Superior temporal gyrus (tissue), 1 donor: ENCODE results near the gene ZNF140.

Experiments
- DNase-seq: peaks from one replicate; pipeline ENCODE4 v3.0.0-alpha.2; 2016; ENCODE audit errors: extremely low spot score

Gene ZNF140

DNA sequence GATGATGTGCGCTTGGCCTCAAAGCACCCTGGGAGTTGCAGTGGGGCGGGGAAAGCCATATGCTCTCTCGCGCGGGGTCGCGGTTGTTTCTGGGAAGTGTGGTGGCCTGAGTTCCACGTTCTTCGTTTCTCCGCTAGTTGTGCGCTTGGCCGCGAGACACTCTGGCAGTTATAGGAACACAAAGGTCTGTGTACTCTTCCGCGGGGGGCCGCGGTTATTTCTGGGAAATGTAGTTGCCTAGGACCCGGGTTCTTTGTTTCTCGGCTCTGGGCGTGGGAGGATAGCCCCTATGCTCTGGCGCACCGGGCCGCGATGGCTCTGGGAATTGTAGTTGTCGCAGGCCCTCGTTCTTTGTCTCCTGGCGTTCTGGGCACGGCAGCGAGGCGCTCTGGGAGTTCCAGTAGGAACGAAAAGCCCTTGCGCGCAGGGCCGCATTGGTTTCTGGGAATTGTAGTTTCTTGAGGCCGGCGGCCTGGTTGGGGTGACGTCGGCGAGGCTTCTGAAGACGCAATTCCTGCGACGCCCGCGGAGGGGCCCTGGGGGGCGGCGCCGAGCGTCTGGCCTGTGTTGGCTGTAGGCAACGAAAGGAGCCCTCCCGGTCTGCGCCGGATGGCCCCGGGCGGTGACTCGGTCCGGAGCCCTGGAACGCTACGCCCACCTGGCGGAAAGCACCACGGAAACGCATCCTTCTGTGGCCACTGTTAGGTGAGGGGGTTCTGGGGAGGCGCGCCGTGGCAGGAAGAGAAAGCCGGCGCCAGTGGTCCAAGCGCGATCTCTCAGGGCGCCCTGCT is at the start of gene ZNF140:
TSS of gene ZNF140 (plus strand) at position 556 of the 791 bp plus-strand sequence. CDS start 398 bp downstream, outside the sequence.
- DNase-seq = peak; percentile 99

DNA sequence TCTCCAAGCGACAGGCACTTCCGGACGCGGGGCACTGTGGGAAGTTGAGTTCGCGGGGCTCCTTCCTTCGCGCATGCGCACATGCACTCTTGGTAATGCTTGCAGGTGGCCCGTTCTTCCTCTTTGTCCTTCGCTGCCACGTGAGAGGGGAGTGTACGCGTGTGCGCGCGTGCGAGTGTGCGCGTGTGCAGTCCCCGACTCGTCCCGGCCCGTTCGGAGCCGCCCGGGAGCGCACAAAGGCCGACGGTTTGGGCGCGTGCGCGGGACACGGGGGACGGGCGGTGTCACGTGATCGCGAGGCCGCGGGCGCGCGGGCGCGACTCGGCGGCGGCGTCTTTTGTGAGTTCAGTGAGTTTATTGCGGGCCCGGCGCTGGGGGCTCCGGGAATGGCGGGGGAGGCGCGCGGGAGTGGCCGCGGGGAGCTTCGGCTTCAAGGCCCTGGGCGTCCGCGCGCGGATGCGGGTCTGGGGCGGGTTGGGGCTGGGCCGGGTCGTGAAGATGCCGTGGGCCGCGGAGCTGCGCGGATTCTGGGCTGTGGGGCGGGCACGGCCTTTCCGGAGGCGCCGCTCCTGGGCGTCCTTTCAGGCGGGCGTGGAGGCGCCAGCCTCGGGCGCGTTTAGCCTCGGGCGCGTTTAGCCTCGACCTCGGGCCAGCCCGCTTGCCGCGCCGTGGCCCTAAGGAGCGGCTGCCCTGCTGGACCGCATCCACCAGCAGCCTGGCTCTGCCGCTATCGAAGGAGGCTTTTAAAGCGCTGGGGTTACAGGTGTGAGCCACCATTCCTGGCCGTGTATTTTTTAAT is 43.3 kb upstream of the ZNF140 start, which contains the start of gene ZNF84:
TSS of gene ZNF84 (plus strand) at position 303 of the 799 bp plus-strand sequence. CDS start 3,959 bp downstream, outside the sequence.
- DNase-seq = peak; percentile 98

DNA sequence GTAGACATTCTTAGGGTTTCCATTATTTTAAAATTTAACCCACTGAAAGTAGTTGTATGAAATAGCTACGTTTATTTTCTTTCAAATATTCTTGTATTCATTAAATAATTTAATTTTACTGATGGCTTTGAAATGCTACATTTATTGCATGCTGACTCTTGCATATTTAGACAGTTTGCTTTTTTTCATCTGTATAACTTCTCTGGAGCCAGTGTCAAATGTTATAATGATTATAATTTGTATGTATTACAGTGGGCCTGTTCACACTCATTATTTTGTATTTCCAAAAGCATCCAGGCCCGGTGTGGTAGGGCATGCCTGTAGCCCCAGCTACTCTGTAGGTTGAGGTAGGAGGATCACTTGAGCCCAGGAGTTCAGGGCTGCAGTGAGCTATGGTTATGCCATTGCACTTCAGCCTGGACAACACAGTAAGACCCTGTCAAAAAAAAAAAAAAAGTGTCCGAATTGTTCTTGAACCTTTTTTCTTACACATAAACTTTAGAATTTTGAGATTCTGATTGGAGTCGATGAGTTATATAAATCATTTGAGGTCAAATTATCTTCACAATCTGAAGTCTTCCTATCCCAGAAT is 42.5 kb upstream of the ZNF140 start:
- DNase-seq = no peak

DNA sequence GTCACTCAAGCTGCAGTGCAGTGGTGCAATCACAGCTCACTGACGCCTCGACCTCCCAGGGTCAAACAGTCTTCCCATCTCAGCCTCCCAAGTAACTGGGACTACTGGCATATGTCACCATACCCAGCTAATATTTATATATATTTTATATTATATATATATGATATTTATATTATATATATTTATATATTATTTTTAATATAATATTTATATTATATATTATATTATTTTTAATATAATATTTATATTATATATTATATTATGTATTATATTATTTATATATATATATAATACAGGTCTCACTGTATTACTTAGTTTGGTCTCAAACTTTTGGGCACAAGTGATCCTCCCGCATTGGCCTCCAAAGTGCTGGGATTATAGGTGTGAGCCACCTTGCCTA is 34.0 kb upstream of the ZNF140 start:
- DNase-seq = no peak

DNA sequence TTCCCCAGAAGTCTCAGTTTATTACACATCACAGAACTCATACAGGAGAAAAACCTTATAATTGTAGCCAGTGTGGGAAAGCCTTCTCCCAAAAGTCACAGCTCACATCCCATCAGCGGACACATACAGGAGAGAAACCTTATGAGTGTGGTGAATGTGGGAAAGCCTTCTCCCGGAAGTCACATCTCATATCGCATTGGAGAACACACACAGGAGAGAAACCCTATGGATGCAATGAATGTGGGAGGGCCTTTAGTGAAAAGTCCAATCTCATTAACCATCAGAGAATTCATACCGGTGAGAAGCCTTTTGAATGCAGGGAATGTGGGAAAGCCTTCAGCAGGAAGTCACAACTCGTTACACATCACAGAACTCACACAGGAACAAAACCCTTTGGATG is 23.3 kb upstream of the ZNF140 start:
- DNase-seq = no peak

DNA sequence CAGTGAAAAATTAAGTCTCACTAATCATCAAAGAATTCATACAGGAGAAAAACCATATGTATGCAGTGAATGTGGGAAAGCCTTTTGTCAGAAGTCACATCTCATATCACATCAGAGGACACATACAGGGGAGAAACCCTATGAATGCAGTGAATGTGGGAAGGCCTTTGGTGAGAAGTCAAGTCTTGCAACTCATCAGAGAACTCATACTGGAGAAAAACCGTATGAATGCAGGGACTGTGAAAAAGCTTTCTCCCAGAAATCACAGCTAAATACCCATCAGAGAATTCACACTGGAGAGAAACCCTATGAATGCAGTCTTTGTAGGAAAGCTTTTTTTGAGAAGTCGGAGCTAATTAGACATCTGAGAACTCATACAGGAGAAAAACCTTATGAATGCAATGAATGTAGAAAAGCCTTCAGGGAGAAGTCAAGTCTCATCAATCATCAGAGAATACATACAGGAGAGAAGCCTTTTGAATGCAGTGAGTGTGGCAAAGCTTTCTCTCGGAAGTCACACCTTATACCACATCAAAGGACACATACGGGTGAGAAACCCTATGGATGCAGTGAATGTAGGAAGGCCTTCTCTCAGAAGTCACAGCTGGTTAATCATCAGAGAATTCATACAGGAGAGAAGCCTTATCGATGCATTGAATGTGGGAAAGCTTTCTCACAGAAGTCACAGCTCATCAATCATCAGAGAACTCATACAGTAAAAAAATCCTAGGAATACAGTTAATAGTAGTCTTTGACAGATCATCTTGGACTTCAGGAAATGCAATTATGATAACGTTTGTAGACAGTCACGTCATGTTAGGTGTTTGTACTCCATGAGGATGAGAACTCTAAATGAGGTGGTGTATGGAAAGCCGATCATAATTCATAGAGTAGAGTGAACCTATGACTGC is 22.3 kb upstream of the ZNF140 start:
- no peak for DNase-seq

DNA sequence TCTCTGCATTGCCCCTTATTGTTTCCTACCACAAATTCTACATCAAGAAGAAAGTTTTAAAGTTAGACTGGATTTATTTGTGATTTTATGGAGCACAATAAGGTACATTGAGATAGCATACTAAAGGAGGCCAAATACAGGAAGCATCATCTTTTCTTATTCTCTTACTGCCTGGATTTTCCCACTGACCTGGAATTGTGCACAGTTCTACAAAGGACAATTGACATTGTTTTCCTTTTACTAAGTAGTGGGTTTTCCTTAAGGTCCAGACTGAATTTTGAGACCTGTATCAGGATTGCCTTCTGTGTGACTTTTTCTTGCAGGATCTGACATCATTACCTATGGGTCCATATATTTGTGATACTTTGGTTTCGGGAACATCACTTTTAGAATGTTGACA is 18.8 kb upstream of the ZNF140 start:
- no peak for DNase-seq

DNA sequence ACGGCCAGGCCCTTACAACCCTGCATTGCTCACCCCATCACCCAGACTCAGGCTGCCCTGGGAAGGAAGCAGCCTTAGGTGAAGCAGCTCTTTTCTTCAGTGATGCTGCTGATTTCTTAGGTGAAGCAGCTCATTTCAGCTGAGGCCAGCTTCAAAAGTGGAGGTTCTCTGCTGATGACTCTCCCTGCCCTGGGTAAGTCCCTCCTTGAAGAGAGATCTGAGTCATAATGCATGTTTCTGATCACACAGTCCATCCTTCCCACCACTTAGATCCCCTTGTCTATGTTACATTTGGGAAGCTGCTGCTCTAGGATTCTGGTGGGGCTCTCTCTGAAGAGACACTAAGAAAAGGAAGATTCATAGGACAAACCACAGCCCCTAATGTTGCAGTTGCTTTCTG is 17.2 kb upstream of the ZNF140 start:
- DNase-seq = no peak

DNA sequence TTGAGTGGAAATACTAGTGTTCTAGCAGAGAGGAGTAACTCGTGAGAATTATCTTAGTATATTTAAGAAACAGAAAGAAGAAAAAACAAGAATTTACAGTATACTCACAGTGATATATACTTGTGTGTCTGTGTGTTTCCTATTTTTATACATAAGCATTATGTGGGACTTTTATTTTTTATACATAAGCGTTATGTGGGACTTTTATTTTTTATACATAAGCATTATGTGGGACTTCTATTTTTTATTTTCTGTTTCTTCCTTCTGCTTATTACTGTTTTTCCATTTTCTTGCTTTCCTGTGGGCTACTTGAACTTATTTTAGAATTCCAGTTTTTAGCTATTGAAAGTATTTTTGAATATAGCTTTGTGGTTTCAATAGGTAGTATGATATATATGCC is 6.9 kb upstream of the ZNF140 start:
- no peak for DNase-seq

DNA sequence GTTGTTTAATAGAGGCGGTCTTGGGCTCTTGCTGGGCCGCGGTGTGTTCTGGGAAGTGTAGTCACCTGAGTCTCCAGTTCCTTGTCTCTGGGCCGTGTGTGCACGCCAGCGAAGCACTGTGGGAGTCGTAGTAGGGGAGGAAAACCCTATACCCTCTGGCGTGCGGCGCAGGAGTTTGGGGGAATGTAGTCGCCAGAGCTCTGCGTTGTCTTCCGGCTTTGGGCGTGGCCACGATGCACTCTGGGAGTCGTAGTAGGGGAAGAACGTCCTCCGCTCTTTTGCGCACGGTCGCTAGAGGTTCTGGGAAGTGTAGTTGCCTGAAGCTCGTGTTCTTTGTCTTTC is 726 bp upstream of the ZNF140 start:
- DNase-seq = peak; percentile 99

DNA sequence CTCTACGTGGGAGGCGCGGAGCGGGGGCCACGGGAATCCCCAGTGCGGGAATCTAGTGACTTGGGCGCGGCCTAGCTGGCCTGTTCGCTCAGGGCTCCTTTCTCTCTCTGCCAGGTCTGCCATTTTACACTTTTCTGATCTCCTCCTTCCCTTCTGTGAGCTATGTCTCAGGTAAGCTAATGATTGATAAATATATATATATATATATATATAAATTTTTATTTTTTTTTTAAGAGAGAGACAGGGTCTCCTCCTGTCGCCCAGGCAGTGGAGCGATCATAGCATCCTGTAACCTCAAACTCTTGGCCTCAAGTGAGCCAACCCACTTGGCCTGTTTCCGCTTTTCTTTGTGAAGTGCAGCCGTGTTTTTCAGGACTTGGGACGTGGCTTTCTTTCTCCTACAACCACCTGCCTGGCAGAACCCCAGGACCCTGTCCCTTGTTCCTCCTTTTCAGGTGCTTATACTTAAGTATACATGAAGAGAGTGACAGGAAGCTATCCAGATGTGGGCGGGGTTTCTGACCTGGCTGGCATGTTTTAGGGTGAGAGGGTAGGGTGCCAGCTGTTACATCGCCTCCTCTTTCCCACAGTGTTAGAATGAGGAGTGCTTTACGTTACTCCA is 547 bp downstream of the ZNF140 start:
- no peak for DNase-seq

DNA sequence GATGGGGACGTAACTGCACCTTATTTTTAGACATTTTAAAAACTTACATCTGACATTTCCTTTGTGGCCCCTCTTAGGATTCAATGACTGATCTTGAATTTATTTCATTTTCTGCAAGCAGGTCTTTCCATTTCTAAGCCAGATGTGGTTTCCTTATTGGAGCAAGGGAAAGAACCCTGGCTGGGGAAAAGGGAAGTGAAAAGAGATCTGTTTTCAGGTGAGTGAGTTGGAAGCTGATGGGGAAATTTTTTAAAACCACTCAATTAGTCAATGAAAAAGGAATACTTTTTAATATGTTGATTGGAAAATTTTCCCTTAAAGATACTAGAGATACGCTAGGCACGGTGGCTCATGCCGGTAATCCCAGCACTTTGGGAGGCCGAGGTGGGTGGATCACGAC is 2.6 kb downstream of the ZNF140 start:
- no peak for DNase-seq

DNA sequence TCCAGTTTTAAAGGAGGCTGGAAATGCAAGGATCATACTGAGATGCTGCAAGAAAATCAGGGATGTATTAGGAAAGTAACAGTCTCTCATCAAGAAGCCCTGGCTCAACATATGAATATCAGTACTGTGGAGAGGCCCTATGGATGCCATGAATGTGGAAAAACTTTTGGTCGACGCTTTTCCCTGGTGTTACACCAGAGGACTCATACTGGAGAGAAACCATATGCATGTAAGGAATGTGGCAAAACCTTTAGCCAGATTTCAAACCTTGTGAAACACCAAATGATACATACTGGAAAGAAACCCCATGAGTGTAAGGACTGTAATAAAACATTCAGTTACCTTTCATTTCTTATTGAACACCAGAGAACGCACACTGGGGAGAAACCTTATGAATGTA is 24.9 kb downstream of the ZNF140 start:
- DNase-seq = no peak

DNA sequence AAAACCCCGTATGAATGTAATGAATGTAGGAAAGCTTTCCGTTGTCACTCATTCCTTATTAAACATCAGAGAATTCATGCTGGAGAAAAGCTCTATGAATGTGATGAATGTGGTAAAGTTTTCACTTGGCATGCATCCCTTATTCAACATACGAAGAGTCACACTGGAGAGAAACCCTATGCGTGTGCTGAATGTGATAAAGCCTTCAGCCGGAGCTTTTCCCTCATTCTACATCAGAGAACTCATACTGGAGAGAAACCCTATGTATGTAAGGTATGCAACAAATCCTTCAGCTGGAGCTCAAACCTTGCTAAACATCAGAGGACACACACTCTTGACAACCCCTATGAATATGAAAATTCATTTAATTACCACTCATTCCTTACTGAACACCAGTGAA is 25.5 kb downstream of the ZNF140 start:
- no peak for DNase-seq

DNA sequence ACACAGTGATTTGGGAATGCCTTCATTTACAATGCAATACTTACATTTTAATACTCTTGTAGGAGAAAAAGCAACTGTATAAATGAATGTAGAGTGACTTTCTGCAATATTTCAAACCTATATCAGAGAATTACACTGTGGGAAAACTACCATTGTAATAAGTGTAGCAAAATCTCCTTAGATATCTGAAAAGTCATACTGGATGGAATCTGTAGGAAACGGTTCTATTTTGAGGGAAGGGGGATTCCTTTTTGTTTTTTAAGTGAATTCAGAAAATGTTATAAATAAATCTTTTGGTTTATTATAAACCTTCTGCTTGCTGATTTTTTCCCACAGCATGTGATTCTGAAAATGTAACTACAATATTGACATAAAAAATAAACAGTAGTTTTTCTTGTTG is 26.4 kb downstream of the ZNF140 start:
- DNase-seq = no peak

DNA sequence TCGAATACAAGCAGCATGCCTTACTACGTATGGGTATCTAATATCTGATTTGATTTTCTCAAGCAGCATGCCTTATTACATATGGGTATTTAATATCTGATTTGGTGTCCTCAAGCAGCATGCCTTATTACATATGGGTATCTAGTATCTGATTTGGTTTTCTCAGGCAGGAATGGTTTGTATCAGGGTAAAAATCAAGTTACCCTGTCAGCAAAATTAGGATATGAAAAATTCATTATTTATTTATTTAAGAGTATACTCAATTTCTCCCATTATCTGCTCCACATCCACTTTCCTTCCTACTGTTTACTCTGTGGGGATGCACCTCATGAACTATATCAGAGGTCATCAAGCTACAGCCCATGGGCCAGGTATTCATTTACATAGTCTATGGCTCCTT is 27.4 kb downstream of the ZNF140 start:
- no peak for DNase-seq

DNA sequence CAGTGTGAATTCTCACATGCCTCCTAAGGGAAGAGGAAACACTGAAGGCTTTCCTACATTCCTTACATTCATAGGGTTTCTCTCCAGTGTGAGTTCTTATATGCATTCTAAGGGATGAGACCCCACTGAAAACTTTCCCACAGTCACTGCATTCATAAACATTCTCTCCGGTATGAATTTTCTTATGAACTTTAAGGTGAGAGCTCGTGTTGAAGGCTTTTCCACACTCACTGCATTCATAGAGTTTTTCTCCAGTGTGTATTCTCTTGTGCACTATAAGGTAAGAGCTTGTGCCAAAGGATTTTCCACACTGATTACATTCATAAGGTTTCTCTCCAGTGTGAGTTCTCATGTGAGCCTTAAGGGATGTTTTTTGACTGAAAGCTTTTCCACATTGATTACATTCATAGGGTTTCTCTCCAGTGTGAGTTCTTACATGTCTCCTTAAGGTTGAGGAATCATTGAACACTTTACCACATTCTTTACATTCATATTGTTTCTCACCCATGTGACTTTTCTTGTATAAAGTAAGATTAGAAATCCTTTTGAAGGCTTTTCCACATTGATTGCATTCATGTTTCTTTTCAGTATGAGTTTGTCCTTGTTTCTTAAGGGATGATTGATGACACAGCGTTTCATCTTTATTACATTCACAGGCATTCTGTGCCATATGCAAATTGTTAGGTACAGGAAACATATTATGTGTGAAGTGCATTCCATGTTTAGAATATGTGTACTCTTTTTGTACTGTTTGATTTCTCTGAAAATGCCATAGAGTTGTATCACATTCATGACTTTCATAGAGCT is 39.9 kb downstream of the ZNF140 start:
- no peak for DNase-seq

DNA sequence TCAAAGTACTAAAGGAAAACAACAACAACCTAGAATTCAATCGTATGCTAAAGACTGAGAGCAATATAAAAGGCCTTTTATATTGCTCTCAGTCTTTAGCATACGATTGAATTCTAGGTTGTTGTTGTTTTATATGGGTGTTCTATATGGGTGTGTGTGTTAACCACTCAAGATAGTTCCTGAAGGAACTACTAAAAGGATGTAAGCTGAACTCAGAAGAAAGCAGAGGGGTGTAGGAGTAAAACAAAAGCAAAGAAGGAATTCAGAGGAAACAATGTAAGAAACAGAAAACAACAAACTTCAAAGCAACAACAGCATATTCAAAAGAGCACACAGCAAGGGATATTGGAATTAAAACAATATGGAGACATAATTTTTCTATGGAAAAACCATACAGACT is 44.0 kb downstream of the ZNF140 start:
- DNase-seq = no peak

DNA sequence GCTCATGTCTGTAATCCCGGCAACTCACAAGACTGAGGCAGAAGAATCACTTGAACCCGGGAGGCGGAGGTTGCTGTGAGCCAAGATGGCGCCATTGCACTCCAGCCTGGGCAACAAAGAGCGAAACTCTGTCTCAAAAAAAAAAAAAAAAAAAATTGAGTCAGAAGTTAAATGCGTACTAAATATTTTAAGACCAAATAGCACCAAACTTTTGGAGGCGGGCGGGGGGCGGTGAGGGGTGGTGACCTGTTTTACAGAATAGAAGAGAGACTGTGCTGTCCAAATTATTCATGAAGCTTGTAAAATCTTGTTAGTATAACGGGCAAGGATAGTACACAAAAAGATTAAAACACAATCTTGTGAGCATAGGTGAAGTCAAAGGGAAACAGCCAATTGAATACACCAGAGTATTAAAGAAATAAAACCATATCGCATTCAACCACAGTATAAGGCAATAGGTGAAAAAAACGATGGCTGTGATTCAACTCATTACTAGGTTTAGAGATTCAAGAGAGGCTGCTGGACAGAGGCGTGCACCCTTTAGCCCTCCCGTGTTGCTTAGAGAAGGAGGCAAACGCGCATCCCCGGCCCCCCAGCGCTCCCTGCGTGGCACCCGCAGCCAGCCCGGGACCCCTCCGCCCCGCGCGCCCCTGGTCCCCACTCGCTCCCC is 48.8 kb downstream of the ZNF140 start:
- DNase-seq = peak; percentile 22
